Brain microvascular endothelial cell (primary cell): ENCODE results near the gene TEX35.

ENCODE experiments used
- DNase-seq: peaks from one replicate; pipeline ENCODE4 v3.0.0-alpha.2; 2020
- H3K27ac ChIP-seq: fragments of 250-450 bp; sonication (Bioruptor Pico); 2 replicates; pipeline ENCODE4 v1.5.1; 2020; ENCODE audit warnings: mild to moderate bottlenecking, moderate library complexity
- H3K27me3 ChIP-seq: fragments of 250-450 bp; sonication (Bioruptor Pico); replicated peaks from 2 replicates; pipeline ENCODE4 v1.5.1; 2020; ENCODE audit warnings: mild to moderate bottlenecking
- H3K36me3 ChIP-seq: fragments of 250-450 bp; sonication (Bioruptor Pico); replicated peaks from 2 replicates; pipeline ENCODE4 v1.5.1; 2020; ENCODE audit warnings: mild to moderate bottlenecking
- H3K4me3 ChIP-seq: 2 replicates; pipeline ENCODE4 v1.5.1; 2011; ENCODE audit warnings: low read depth, mild to moderate bottlenecking, control low read depth, low read length, moderate library complexity
- in situ Hi-C: cut with HindIII; loops from 2 replicates; pipeline ENCODE4 v1.10.0; 2017; ENCODE audit warnings: low sequenced_read_pairs, low pct_ligation_motif_present
- TF ChIP-seq, protein P1 (sequence below): IDR thresholded peaks from 2 replicates; pipeline ENCODE4 v1.5.1; 2011; ENCODE audit warnings: low read depth, mild to moderate bottlenecking, moderate library complexity, low read length, control low read depth, inconsistent platforms; ENCODE audit errors: missing control alignments

Gene TEX35

DNA sequence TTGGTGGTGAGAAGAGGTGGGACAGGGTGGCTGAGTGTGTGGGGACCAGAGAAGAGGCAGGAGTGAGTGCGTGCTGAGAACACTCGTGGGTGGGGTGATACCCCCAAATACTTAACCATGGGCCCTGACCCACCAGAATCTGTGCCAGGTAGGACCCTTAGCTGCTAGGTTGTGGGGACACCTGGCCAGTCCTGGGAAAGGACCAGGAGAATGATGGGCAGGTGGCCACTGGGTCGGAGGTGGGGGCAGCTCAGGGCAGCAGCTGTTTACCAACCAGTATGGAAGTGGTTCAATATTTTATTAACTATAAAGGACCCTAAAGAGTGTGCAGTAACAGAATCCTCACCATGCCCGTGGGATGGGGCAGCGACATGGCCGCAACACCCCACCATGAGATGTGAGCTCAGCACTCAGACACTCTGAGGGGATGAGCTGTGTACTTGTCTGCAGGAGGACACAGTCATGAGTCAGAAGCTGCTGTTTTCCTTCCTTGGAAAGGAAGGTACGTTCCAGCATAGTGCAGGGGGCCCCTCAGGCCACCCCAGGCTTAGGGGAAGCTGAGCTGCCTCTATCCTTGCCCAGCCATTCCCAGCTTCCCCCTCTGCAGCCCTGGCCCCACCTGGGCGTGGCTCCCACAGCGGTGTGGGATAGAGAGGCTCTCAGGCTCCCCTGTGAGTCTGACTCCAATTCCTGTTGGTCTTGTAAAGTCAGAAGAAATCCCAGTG lies 25.4 kb downstream of the TEX35 start:
- Histone ChIP-seq H3K27me3 (no peaks in the 10 kb centered on the region), H3K27ac (peak overlapping the region; percentile 44), H3K36me3 (no peaks in the 10 kb centered on the region), H3K4me3 (no peak overlapping the region)
- TF ChIP-seq, protein P1, sequence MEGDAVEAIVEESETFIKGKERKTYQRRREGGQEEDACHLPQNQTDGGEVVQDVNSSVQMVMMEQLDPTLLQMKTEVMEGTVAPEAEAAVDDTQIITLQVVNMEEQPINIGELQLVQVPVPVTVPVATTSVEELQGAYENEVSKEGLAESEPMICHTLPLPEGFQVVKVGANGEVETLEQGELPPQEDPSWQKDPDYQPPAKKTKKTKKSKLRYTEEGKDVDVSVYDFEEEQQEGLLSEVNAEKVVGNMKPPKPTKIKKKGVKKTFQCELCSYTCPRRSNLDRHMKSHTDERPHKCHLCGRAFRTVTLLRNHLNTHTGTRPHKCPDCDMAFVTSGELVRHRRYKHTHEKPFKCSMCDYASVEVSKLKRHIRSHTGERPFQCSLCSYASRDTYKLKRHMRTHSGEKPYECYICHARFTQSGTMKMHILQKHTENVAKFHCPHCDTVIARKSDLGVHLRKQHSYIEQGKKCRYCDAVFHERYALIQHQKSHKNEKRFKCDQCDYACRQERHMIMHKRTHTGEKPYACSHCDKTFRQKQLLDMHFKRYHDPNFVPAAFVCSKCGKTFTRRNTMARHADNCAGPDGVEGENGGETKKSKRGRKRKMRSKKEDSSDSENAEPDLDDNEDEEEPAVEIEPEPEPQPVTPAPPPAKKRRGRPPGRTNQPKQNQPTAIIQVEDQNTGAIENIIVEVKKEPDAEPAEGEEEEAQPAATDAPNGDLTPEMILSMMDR = no peak
- DNase-seq = peak; percentile 72
- in situ Hi-C loops = loop anchor here (25.0 kb wide), 1 partner anchor 474 kb away; no protein-coding TSS in a partner anchor

DNA sequence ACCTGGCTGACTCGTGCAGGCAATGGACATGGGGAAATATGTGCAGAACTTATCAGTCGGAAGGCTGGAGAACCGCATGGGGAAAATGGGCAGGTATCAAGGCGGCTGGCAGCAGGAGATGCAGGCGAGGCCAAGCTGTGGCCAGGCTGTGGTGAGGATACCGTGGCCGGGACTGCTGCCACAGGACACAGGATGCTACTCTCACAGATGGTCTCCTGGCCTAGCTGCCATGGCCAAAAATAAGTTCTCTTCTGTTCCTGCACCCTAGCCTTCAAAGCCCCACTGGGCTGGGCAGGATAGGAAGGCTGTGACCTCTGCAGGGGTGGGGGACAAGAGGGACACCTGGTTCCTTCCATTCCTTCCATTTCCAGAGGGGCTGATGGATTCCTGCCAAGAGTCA lies 26.4 kb downstream of the TEX35 start:
- in situ Hi-C loops = loop anchor here (25.0 kb wide), 1 partner anchor 473 kb away; no protein-coding TSS in a partner anchor
- no peak for DNase-seq
- H3K27ac ChIP-seq = no peak overlapping the region

DNA sequence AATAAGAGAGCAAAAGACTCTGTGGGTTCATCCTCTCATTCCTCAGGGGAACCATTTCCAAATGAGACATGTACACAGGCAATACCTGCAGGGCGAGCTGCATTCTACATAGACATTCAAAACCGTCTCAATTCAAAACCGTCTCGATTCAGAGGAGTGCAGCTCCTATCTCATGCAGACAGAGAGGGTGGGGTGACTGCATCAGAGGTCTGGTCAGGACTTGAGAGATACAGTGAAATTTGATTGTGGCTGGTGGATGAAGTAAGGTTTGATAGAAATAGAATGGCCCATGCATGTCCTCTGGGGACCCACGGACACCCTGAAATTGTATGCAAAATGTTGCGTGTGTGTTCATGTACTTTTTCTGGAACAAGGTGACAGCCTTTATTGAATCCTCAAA lies 27.3 kb downstream of the TEX35 start:
- H3K27ac ChIP-seq = no peak overlapping the region
- TF ChIP-seq, protein P1 = no peak

More for the DNA sequence above, 26.4 kb downstream of the TEX35 start:
- no peak overlapping the region for H3K4me3 ChIP-seq
- H3K27me3 ChIP-seq = no peaks in the 10 kb centered on the region
- no peaks in the 10 kb centered on the region for H3K36me3 ChIP-seq
- TF ChIP-seq, protein P1 = no peak

DNA sequence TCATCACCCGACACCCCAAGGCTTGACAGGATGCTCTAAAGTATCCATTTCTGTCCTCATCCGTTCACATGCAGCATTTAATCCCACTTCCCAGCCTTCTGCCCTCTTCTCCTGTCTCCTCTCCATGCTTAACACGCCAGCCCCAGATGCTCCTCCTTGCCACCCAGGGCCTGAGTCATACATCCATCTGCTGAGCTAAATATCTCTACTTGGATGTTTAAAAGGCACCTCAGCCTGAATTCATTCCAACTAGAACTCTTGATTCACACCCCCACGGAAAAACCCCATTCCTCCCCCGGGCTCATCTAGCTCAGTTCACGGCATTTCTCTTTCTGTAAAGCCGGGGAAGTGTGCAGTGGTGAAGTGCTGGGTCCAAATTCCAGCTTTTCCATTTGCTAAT lies 27.7 kb downstream of the TEX35 start:
- DNase-seq = peak; percentile 77
- no peaks in the 10 kb centered on the region for H3K27me3 ChIP-seq
- TF ChIP-seq, protein P1 = no peak
- no peaks in the 10 kb centered on the region for H3K36me3 ChIP-seq
- no peak overlapping the region for H3K27ac ChIP-seq
- H3K4me3 ChIP-seq = no peak overlapping the region
- in situ Hi-C loops = loop anchor here (25.0 kb wide), 1 partner anchor 472 kb away; no protein-coding TSS in a partner anchor

More for the DNA sequence above, 27.3 kb downstream of the TEX35 start:
- no peaks in the 10 kb centered on the region for H3K36me3 ChIP-seq
- H3K27me3 ChIP-seq = no peaks in the 10 kb centered on the region
- no peak for DNase-seq
- H3K4me3 ChIP-seq = no peak overlapping the region
- in situ Hi-C loops = loop anchor here (25.0 kb wide), 1 partner anchor 472 kb away; no protein-coding TSS in a partner anchor

DNA sequence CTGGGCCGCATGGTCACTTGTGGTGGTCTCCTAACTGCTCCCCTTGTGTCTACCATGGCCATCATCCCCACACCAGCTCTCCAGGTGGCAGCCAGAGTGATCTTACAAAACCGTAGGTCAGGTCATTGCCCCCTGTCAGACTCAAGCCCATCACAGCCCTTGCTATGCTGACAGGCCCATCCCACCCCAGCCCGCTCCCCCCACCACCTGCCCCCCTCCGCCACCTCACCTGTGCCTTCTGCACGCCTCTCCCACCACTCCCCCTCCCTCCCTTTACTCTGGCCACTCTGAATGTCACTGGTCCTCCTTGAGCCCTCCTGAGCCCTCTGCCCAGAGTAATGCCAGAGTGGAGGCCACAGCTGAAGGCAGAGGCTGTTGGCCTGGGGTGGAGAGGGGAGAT lies 28.5 kb downstream of the TEX35 start:
- TF ChIP-seq, protein P1 = no peak
- in situ Hi-C loops = loop anchor here (25.0 kb wide), 1 partner anchor 471 kb away; no protein-coding TSS in a partner anchor
- Histone ChIP-seq H3K36me3 (no peaks in the 10 kb centered on the region), H3K27ac (no peak overlapping the region), H3K27me3 (no peaks in the 10 kb centered on the region), H3K4me3 (no peak overlapping the region)
- no peak for DNase-seq
